ENCODE measurements around the gene EIF4A3. TPM values are rescaled to one million over a fixed set of nuclear protein-coding genes. Genes with fewer than 3 reads are reported as not detected.

Gene EIF4A3
- total and polyA plus RNA-seq, 10 of the 15 experiments (the other 5 are each of a cell fraction or from before 2014, with no cell fraction given): 53.3 to 225 (median 103) TPM

DNA sequence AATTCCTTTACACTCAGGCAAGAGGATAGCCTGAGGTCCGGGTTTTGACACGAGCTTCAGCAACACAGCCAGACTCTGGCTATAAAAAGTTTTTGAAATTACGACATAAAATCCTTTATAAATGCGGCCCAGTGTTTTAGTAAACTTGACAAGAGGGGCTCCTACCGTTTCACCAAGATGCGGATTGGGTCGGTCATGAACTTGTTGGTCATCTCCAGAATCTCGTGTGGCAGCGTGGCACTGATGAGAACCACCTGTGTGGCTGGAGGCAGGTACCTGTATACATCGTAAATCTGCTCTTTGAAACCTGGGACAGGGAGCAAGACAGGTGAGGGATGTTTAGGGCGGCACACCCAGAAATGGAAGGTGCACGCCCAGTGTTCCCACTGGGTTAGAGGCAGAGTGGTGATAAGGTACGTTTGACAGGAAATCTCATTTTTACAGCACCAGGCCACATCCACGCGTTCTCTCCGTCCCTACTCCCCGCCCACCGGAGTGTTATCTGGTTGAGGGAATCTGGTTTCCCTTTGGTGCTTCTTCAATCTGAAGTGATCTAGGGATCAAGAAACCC lies 8.0 kb downstream of the EIF4A3 start:
- H3K4me1 ChIP-seq (ENCODE audit: control insufficient read depth, insufficient read depth, low read length): peaks cover 2% of the 10 kb centered on the region; the same call in 1 of the 2 replicates
- H3K27me3 ChIP-seq (replicated peaks in 1 of 2; ENCODE audit: control insufficient read depth in 2 of 2, insufficient read depth in 2 of 2, low read length in 1 of 2): no peaks in the 10 kb centered on the region
- no peak overlapping the region for H3K4me3 ChIP-seq
- in situ Hi-C loops (cut with MboI) (no loop called here), intact Hi-C loops (cut with micrococcal nuclease; ENCODE audit: unreplicated experiment) (no loop called here)
- ChIA-PET RAD21 (ENCODE audit: unreplicated experiment) (no interaction called here), POLR2A (no interaction called here), SMC1A (ENCODE audit: uncharacterized antibody, unreplicated experiment) (no interaction called here), CTCF (no interaction called here)
- 0 out of 2 replicates have a peak, but pooled peaks cover under 1% of the 10 kb centered on the region for H4K20me1 ChIP-seq (ENCODE audit: control insufficient read depth, insufficient read depth)
- ATAC-seq: no peak
- H3K4me2 ChIP-seq (ENCODE audit: control insufficient read depth, insufficient read depth): no peak overlapping the region
- DNase-seq (ENCODE audit: low read depth, low spot score): no peak
- H3K9me3 ChIP-seq (replicated peaks; ENCODE audit: control insufficient read depth, insufficient read depth, low read length): no peaks in the 10 kb centered on the region
- BruUV-seq (replicated peaks): no TSS peak
- FAIRE-seq: no peak
- H2AFZ ChIP-seq (ENCODE audit: control insufficient read depth, low read depth, low read length): no peak overlapping the region
- H3K9ac ChIP-seq (ENCODE audit: control insufficient read depth, insufficient read depth, low read length): no peak overlapping the region
- H3K36me3 ChIP-seq (ENCODE audit: control insufficient read depth in 2 of 2, insufficient read depth in 2 of 2, low read length in 1 of 2): peaks cover 32 to 49% of the 10 kb centered on the region in 2 experiments
- 94% methylated on average over 18 of the region's 18 CpGs for WGBS (ENCODE audit: insufficient coverage, insufficient replicate concordance, low lambda C conversion rate, missing lambda C conversion rate)
- peaks cover 11% of the 10 kb centered on the region for H3K79me2 ChIP-seq (ENCODE audit: control insufficient read depth, insufficient read depth, low read length)
- H3K27ac ChIP-seq (ENCODE audit: control insufficient read depth, insufficient read depth): no peak overlapping the region
- no peak for TF ChIP-seq CHD1 (IDR thresholded peaks at IDR 0.05; ENCODE audit: low read depth, low read length)
- TF ChIP-seq, protein P1, sequence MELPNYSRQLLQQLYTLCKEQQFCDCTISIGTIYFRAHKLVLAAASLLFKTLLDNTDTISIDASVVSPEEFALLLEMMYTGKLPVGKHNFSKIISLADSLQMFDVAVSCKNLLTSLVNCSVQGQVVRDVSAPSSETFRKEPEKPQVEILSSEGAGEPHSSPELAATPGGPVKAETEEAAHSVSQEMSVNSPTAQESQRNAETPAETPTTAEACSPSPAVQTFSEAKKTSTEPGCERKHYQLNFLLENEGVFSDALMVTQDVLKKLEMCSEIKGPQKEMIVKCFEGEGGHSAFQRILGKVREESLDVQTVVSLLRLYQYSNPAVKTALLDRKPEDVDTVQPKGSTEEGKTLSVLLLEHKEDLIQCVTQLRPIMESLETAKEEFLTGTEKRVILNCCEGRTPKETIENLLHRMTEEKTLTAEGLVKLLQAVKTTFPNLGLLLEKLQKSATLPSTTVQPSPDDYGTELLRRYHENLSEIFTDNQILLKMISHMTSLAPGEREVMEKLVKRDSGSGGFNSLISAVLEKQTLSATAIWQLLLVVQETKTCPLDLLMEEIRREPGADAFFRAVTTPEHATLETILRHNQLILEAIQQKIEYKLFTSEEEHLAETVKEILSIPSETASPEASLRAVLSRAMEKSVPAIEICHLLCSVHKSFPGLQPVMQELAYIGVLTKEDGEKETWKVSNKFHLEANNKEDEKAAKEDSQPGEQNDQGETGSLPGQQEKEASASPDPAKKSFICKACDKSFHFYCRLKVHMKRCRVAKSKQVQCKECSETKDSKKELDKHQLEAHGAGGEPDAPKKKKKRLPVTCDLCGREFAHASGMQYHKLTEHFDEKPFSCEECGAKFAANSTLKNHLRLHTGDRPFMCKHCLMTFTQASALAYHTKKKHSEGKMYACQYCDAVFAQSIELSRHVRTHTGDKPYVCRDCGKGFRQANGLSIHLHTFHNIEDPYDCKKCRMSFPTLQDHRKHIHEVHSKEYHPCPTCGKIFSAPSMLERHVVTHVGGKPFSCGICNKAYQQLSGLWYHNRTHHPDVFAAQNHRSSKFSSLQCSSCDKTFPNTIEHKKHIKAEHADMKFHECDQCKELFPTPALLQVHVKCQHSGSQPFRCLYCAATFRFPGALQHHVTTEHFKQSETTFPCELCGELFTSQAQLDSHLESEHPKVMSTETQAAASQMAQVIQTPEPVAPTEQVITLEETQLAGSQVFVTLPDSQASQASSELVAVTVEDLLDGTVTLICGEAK (IDR thresholded peaks at IDR 0.05; ENCODE audit: borderline replicate concordance): no peak
- no peak for TF ChIP-seq FOXM1 (IDR thresholded peaks at IDR 0.05; ENCODE audit: low read depth, low read length)
- no peak for TF ChIP-seq MEF2B (IDR thresholded peaks at IDR 0.05; ENCODE audit: partially characterized antibody, poor library complexity, severe bottlenecking)
- no peak for TF ChIP-seq IKZF1 (conservative IDR thresholded peaks at IDR 0.05)
- no peak for TF ChIP-seq ZNF274 (IDR thresholded peaks at IDR 0.05; ENCODE audit: insufficient read depth, insufficient read length)
- TF ChIP-seq BCLAF1 (IDR thresholded peaks at IDR 0.05): no peak
- TF ChIP-seq FOXK2 (IDR thresholded peaks at IDR 0.05): no peak
- TF ChIP-seq, protein P2, sequence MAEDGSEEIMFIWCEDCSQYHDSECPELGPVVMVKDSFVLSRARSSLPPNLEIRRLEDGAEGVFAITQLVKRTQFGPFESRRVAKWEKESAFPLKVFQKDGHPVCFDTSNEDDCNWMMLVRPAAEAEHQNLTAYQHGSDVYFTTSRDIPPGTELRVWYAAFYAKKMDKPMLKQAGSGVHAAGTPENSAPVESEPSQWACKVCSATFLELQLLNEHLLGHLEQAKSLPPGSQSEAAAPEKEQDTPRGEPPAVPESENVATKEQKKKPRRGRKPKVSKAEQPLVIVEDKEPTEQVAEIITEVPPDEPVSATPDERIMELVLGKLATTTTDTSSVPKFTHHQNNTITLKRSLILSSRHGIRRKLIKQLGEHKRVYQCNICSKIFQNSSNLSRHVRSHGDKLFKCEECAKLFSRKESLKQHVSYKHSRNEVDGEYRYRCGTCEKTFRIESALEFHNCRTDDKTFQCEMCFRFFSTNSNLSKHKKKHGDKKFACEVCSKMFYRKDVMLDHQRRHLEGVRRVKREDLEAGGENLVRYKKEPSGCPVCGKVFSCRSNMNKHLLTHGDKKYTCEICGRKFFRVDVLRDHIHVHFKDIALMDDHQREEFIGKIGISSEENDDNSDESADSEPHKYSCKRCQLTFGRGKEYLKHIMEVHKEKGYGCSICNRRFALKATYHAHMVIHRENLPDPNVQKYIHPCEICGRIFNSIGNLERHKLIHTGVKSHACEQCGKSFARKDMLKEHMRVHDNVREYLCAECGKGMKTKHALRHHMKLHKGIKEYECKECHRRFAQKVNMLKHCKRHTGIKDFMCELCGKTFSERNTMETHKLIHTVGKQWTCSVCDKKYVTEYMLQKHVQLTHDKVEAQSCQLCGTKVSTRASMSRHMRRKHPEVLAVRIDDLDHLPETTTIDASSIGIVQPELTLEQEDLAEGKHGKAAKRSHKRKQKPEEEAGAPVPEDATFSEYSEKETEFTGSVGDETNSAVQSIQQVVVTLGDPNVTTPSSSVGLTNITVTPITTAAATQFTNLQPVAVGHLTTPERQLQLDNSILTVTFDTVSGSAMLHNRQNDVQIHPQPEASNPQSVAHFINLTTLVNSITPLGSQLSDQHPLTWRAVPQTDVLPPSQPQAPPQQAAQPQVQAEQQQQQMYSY (CRISPR knock-in tag; IDR thresholded peaks at IDR 0.05): no peak
- TF ChIP-seq MXI1 (IDR thresholded peaks at IDR 0.05; ENCODE audit: low read depth, low read length): no peak
- no peak for TF ChIP-seq EGR1 (IDR thresholded peaks at IDR 0.05; ENCODE audit: borderline replicate concordance in 1 of 2, low read depth in 2 of 2, low read length in 2 of 2)
